Measurements from ENCODE around the gene ZNF77. TPM values are rescaled to one million over a fixed set of nuclear protein-coding genes. Genes with fewer than 3 reads are reported as not detected.

Gene ZNF77
- total and polyA plus RNA-seq, 10 of the 15 experiments (the other 5 are each of a cell fraction or from before 2014, with no cell fraction given), result 1.9 to 4.7 (median 3.0) TPM

- TF ChIP-seq TCF12 (IDR thresholded peaks at IDR 0.05; ENCODE audit: low read depth, low read length) (no peak), CREB1 (IDR thresholded peaks at IDR 0.05; ENCODE audit: low read depth) (peak; percentile 87), ATF7 (IDR thresholded peaks at IDR 0.05; ENCODE audit: low read depth) (peak; percentile 78), BCL3 (IDR thresholded peaks at IDR 0.05; ENCODE audit: borderline replicate concordance, insufficient read depth, low read depth, low read length, poor library complexity, severe bottlenecking) (no peak), RB1 (IDR thresholded peaks at IDR 0.05; ENCODE audit: borderline replicate concordance) (no peak; the same call in 1 of the 2 replicates), IKZF2 (IDR thresholded peaks at IDR 0.05) (peak; percentile 8 to 24; a peak in 2 of 4 replicates), ZNF217 (IDR thresholded peaks at IDR 0.05) (peak; percentile 48; the same call in 1 of the 2 replicates), ZNF274 (IDR thresholded peaks at IDR 0.05; ENCODE audit: insufficient read depth, insufficient read length) (no peak), ZBTB4 (CRISPR knock-in tag; IDR thresholded peaks at IDR 0.05) (no peak), HSF1 (IDR thresholded peaks at IDR 0.05; ENCODE audit: low read depth, low read length) (no peak), TBL1XR1 (IDR thresholded peaks at IDR 0.05; ENCODE audit: low read depth, low read length) (no peak), NFXL1 (IDR thresholded peaks at IDR 0.05; ENCODE audit: borderline replicate concordance) (no peak), RUNX3 (IDR thresholded peaks at IDR 0.05; ENCODE audit: low read length) (no peak), MYB (IDR thresholded peaks at IDR 0.05; ENCODE audit: borderline replicate concordance, low read depth, low read length) (no peak), IRF3 (IDR thresholded peaks at IDR 0.05) (peak; percentile 98), ZBTB40 (IDR thresholded peaks at IDR 0.05; ENCODE audit: borderline replicate concordance) (no peak; the same call in 1 of the 2 replicates)
These were observed at the start of gene ZNF77 (continued) for GRCh38 chr19:2944775-2945574.

All from GM12878 (cell line).